Omental fat pad (tissue), 4 donors: ENCODE measurements around the gene ZC3H10. TPM values are rescaled to one million over a fixed set of nuclear protein-coding genes. Genes with fewer than 3 reads are reported as not detected.
A peak's percentile ranks its signal among the peaks of the same experiment; 100 is the strongest.

Experiments used
- ATAC-seq: fragments of 150-250 bp; one replicate; pipeline ENCODE4 v1.9.1; 2016; ENCODE audit warnings: mild to moderate bottlenecking, moderate library complexity; ENCODE audit not compliant: low FRiP score
- DNase-seq: peaks from one replicate; pipeline ENCODE4 v3.0.0-alpha.2; 2019; ENCODE audit warnings: low spot score
- total RNA-seq, 4 donors: library from RNA; depleted of rRNA; stranded (reverse); fragments of >200 nt; gene quantifications; one replicate each; pipeline ENCODE4 v1.1.0, GENCODE V29; 2016
- TF ChIP-seq, protein P1 (sequence below), 3 donors: fragments of 450-650 bp; IDR thresholded peaks; one replicate each; pipeline ENCODE4 v1.5.1; 2016 to 2017; ENCODE audit warnings: antibody characterized with exemption in 3 of 3, mild to moderate bottlenecking in 3 of 3, moderate library complexity in 2 of 3

ZC3H10 gene
- total RNA-seq, 4 donors from 2014 or later, result 3.5 to 5.5 (median 4.9) TPM

DNA sequence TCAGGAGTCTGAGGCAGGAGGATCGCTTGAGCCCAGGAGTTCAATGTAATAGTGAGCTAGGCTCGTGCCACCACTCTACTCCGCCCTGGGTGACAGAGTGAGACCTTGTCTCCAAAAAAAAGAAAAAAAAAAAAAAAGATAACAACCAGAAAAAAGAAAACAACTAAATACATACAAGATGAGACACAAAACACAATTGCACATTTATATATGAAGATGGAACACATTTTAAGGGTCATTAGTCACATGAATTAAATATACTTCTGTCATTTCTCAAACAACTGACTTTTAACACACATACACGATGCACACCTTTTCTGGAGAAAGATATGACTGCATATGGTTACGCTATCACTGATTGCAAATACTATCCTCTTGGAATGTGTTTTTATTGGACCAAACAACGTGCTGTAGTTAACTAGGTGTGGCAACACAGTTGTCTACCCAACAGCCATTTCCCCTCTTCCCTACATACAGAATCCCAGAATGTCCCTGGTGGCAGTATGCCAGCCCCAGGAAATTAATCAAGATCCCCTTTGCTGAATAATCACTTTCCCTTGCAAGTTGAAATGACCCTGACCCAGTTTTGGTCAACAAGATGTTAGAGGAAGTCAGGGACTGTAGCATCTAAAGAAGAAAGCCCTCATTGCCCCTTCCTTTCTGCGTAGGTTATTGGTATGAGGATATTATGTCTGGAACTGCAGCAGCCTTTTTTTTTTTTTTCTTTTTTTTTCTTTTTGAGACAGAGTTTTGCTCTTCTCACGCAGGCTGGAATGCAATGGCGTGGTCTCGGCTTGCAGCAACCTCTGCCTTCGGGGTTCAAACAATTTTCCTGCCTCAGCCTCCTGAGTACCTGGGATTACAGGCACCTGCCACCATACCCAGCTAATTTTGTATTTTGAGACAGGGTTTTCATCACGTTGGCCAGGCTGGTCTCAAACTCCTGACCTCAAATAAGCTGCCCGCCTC lies 28.7 kb downstream of the ZC3H10 start:
- DNase-seq, result no peak
- ATAC-seq, result peak; percentile 17
- TF ChIP-seq, protein P1, sequence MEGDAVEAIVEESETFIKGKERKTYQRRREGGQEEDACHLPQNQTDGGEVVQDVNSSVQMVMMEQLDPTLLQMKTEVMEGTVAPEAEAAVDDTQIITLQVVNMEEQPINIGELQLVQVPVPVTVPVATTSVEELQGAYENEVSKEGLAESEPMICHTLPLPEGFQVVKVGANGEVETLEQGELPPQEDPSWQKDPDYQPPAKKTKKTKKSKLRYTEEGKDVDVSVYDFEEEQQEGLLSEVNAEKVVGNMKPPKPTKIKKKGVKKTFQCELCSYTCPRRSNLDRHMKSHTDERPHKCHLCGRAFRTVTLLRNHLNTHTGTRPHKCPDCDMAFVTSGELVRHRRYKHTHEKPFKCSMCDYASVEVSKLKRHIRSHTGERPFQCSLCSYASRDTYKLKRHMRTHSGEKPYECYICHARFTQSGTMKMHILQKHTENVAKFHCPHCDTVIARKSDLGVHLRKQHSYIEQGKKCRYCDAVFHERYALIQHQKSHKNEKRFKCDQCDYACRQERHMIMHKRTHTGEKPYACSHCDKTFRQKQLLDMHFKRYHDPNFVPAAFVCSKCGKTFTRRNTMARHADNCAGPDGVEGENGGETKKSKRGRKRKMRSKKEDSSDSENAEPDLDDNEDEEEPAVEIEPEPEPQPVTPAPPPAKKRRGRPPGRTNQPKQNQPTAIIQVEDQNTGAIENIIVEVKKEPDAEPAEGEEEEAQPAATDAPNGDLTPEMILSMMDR (IDR thresholded peaks at IDR 0.05), result no peak

DNA sequence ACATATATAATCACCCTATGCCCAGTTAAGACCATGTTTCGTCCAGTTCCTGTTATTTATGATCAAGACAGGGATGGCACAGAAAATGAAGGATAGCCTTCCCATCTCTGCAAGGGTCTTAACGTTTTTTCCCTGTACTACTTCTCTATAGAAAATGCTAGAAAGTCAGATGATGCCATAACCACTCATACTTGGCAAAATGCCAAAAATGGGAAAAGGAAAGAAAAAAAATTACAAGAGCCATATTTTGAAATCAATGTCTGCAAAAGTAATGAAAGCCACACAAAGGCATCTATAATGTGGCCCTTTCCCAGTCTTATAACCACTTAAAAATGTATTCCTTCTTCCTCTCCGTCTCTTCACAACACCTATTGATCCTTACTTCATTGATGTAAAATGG lies 32.5 kb downstream of the ZC3H10 start:
- ATAC-seq (no peak), DNase-seq (no peak)
- TF ChIP-seq, protein P1 (IDR thresholded peaks at IDR 0.05), result no peak

DNA sequence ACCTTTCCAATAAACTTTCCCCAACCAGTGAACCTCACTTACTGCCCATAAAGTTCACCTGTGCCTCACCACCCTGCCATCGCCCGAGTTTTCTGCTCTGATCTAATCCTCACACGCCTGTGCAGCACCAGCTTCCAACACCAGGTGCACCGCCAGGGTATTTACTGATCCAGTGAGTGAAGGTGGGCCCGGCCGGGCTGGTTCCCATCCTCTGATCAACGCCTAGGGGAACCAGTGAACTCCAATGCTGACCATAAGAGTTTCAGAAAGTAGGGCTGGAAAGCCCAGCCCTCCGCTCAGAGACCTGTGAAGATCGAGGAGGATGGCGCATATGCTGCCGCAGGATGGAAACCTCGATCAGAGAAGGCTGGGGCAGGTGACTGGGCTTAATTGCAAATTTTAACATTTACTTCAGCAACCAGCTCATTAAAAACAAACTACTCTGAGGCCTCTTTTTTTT lies 33.6 kb downstream of the ZC3H10 start:
- ATAC-seq, result peak; percentile 52
- DNase-seq, result peak; percentile 53
- TF ChIP-seq, protein P1 (IDR thresholded peaks at IDR 0.05), result no peak

DNA sequence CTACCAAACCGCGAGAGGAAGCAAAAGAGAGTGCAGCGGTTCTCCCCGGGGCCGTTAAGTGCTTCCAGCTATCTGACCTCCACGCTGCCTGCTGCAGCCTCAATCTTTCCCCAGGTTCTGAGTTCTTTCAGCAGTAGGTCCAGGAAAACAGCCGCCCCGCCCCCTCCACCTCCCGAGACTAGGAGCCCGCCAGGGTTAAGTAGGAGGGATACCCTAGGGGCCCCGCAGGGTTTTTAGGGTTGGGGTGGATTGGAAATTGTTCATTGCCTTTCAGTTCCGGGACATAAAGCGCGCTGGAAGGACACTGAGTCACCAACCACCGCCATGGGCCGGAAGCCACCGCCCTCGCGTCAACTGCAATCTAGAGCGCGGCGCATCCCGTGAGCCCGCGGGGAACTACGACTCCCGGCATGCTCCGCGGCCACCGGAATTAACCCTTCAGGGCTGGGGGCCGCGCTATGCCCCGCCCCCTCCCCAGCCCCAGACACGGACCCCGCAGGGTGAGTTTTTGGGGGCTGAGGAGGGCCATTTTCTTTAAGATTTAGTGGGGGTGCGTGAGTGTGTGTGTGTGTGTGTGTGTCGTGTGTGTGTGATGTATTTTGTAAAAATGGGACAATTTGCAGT lies 34.2 kb downstream of the ZC3H10 start, which contains the start of gene MYL6B:
MYL6B (plus strand) TSS at position 456 of the 624 bp plus-strand sequence. CDS start 1,332 bp downstream, outside the sequence.
- DNase-seq (peak; percentile 78), ATAC-seq (peak; percentile 89)
- TF ChIP-seq, protein P1 (IDR thresholded peaks at IDR 0.05), result no peak

DNA sequence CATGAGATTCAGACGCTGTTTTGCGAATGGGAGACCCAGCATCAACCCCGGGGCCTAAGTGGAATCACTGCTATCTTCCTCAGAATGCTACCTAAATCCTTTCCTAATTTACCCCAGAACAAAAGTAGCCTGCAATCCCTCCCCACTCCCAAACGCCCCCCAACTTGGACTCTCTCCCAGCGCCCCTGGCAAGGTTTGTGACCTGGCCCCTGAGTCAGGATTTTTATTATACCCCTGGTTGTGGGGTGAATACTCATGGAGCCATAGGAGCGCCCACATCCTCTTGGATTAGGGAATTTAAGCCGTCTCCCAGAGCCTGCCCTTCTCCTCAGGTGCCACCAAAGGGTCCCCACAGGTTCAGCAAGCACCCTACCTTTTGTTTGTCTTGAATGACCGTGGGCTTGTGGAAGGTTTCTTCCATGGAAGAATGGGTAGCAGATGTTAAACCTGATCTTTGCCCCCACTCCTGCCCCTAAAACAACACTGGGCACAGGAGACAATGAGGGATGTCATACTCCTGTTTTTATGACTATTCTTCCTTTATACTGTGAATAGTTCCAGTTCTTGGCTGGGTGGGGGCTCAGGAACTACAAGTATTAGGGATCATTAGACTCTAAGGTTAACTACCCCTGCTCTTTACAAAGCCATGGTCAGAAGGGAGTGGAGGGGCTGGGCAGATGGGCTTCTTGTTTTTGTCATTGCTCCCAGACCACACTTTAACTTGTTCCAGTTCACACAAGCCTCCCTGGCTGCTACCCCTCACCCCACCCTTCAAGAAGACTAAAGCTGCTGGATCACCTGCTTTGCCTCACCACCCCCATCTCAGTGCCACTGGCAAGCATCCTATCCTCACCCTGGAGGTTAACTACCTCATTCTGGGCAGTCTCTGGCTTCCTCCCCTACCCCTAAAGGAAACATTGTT lies 35.0 kb downstream of the ZC3H10 start:
- ATAC-seq, result no peak
- TF ChIP-seq, protein P1 (IDR thresholded peaks at IDR 0.05), result no peak

DNA sequence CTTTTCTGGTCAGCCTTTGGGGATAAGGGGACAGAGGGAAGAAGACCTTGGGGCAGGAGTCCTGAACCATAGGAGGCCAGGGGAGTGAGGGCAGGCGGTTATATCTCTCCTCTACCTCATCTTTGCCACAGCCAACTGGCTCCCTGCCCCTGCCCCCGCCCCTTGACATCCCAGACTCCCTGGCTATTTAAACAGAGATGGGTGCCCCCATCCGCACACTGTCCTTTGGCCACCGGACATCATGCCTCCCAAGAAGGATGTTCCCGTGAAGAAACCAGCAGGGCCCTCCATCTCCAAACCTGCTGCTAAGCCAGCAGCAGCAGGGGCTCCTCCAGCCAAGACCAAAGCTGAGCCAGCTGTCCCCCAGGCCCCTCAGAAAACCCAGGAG lies 35.6 kb downstream of the ZC3H10 start:
- no peak for ATAC-seq
- no peak for DNase-seq
- TF ChIP-seq, protein P1 (IDR thresholded peaks at IDR 0.05), result no peak

More for the DNA sequence above, 35.0 kb downstream of the ZC3H10 start:
- no peak for DNase-seq
